ENCODE measurements around the gene C3orf20.

- no peak for TF ChIP-seq CTCF (IDR thresholded peaks at IDR 0.05)
- no peak for TF ChIP-seq POLR2A (IDR thresholded peaks at IDR 0.05)
These were observed 136.1 kb downstream of the C3orf20 start for GRCh38 chr3:14810801-14811661.
